Measurements from ENCODE around the gene BTBD7. TPM values are rescaled to one million over a fixed set of nuclear protein-coding genes. Genes with fewer than 3 reads are reported as not detected.

The BTBD7 gene
- polyA plus RNA-seq, 1 donor (not counting 4 experiments of a cell fraction or from before 2014, with no cell fraction given) = 25.1 TPM

- Histone ChIP-seq H3K9ac (ENCODE audit: control insufficient read depth, extremely low read depth, insufficient read depth, low read length) (no peak overlapping the region), H2AFZ (ENCODE audit: control insufficient read depth, low read length) (no peak overlapping the region), H3K27ac (ENCODE audit: control insufficient read depth, insufficient read depth, low read length) (no peak overlapping the region), H3K79me2 (ENCODE audit: control insufficient read depth, insufficient read depth, low read length) (no peaks in the 10 kb centered on the region), H4K20me1 (ENCODE audit: control insufficient read depth, extremely low read depth, insufficient read depth, low read length) (no peaks in the 10 kb centered on the region), H3K9me3 (ENCODE audit: control insufficient read depth, low read depth, low read length) (no peaks in the 10 kb centered on the region), H3K27me3 (ENCODE audit: control insufficient read depth, extremely low read depth, insufficient read depth, low read length) (no peaks in the 10 kb centered on the region), H3K4me3 (ENCODE audit: control insufficient read depth in 2 of 3, extremely low read depth in 1 of 3, insufficient read depth in 2 of 3, low read depth in 1 of 3, low read length in 3 of 3) (no peak overlapping the region), H3K9me1 (ENCODE audit: control insufficient read depth, extremely low read depth, insufficient read depth, low read length) (no peaks in the 10 kb centered on the region), H3K4me2 (ENCODE audit: control insufficient read depth, extremely low read depth, insufficient read depth, low read depth, low read length) (no peak overlapping the region), H3K4me1 (ENCODE audit: control insufficient read depth, extremely low read depth, insufficient read depth, low read length) (peaks cover 7% of the 10 kb centered on the region), H3K36me3 (ENCODE audit: control insufficient read depth in 2 of 2, extremely low read depth in 1 of 2, insufficient read depth in 2 of 2, low read length in 2 of 2) (no peaks in the 10 kb centered on the region)
- dilution Hi-C loops (cut with MboI; ENCODE audit: extremely low pct_ligation_motif_present, low sequenced_read_pairs) = no loop called here
- no peak for FAIRE-seq
- no peak for TF ChIP-seq EZH2 (IDR thresholded peaks at IDR 0.05; ENCODE audit: low read length)
- TF ChIP-seq, protein P1, sequence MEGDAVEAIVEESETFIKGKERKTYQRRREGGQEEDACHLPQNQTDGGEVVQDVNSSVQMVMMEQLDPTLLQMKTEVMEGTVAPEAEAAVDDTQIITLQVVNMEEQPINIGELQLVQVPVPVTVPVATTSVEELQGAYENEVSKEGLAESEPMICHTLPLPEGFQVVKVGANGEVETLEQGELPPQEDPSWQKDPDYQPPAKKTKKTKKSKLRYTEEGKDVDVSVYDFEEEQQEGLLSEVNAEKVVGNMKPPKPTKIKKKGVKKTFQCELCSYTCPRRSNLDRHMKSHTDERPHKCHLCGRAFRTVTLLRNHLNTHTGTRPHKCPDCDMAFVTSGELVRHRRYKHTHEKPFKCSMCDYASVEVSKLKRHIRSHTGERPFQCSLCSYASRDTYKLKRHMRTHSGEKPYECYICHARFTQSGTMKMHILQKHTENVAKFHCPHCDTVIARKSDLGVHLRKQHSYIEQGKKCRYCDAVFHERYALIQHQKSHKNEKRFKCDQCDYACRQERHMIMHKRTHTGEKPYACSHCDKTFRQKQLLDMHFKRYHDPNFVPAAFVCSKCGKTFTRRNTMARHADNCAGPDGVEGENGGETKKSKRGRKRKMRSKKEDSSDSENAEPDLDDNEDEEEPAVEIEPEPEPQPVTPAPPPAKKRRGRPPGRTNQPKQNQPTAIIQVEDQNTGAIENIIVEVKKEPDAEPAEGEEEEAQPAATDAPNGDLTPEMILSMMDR (optimal IDR thresholded peaks at IDR 0.05 in 1 of 3, IDR thresholded peaks at IDR 0.05 in 1 of 3, conservative IDR thresholded peaks at IDR 0.05 in 1 of 3; ENCODE audit: extremely low read depth in 1 of 3, insufficient read depth in 2 of 3, low read length in 3 of 3) = no peak
- no peak for DNase-seq (ENCODE audit: low read depth, low spot score)
These were observed 102.3 kb downstream of the BTBD7 start for GRCh38 chr14:93230539-93230938.

DNA sequence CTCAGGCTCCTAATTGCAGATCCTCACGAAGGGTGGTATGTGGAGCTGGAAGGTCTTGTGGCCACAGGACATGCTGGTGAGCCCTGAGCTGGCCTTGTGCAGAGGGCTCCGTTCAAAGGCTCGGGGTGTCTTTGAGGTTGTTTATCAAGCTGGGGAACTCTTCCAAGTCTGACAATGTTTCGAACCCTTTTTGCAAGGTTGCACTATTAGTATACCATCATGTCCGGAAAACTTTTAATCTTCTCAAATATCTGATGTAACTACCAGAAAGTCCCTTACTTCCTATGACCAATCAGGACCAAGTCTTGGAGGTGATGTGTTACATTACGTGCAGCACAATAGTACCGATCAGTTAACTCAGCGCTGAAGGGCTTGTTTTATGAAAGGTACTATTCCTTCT is 104.3 kb downstream of the BTBD7 start:
- no peak for TF ChIP-seq EZH2 (IDR thresholded peaks at IDR 0.05; ENCODE audit: low read length)
- TF ChIP-seq, protein P1 (optimal IDR thresholded peaks at IDR 0.05 in 1 of 3, IDR thresholded peaks at IDR 0.05 in 1 of 3, conservative IDR thresholded peaks at IDR 0.05 in 1 of 3; ENCODE audit: extremely low read depth in 1 of 3, insufficient read depth in 2 of 3, low read length in 3 of 3) = no peak
- no peaks in the 10 kb centered on the region for H3K27me3 ChIP-seq (ENCODE audit: control insufficient read depth, extremely low read depth, insufficient read depth, low read length)
- no peak overlapping the region for H3K4me3 ChIP-seq (ENCODE audit: control insufficient read depth in 2 of 3, extremely low read depth in 1 of 3, insufficient read depth in 2 of 3, low read depth in 1 of 3, low read length in 3 of 3)
- dilution Hi-C loops (cut with MboI; ENCODE audit: extremely low pct_ligation_motif_present, low sequenced_read_pairs) = no loop called here
- H3K27ac ChIP-seq (ENCODE audit: control insufficient read depth, insufficient read depth, low read length) = no peak overlapping the region
- H3K9ac ChIP-seq (ENCODE audit: control insufficient read depth, extremely low read depth, insufficient read depth, low read length) = no peak overlapping the region
- no peaks in the 10 kb centered on the region for H3K79me2 ChIP-seq (ENCODE audit: control insufficient read depth, insufficient read depth, low read length)
- no peaks in the 10 kb centered on the region for H3K9me1 ChIP-seq (ENCODE audit: control insufficient read depth, extremely low read depth, insufficient read depth, low read length)
- peaks cover 0 to 4% of the 10 kb centered on the region in 2 experiments for H3K36me3 ChIP-seq (ENCODE audit: control insufficient read depth in 2 of 2, extremely low read depth in 1 of 2, insufficient read depth in 2 of 2, low read length in 2 of 2)
- no peaks in the 10 kb centered on the region for H3K4me1 ChIP-seq (ENCODE audit: control insufficient read depth, extremely low read depth, insufficient read depth, low read length)
- FAIRE-seq (no peak), DNase-seq (ENCODE audit: low read depth, low spot score) (no peak)
- no peak overlapping the region for H2AFZ ChIP-seq (ENCODE audit: control insufficient read depth, low read length)
- H3K9me3 ChIP-seq (ENCODE audit: control insufficient read depth, low read depth, low read length) = no peaks in the 10 kb centered on the region
- H3K4me2 ChIP-seq (ENCODE audit: control insufficient read depth, extremely low read depth, insufficient read depth, low read depth, low read length) = no peak overlapping the region
- H4K20me1 ChIP-seq (ENCODE audit: control insufficient read depth, extremely low read depth, insufficient read depth, low read length) = no peaks in the 10 kb centered on the region
